NB4 (cell line): ENCODE data around the gene DOK3.

Experiments
- DNase-seq: peaks from one replicate; pipeline ENCODE4 v3.0.0; 2010; ENCODE audit warnings: low read depth
- H3K4me3 ChIP-seq: one replicate; pipeline ENCODE4 v1.5.1; 2011; ENCODE audit warnings: mild to moderate bottlenecking, low read depth, low read length, moderate library complexity
- CTCF ChIP-seq: IDR thresholded peaks from one replicate; pipeline ENCODE4 v1.5.1; 2012; ENCODE audit warnings: low read depth, low read length
- MAX ChIP-seq: IDR thresholded peaks from 2 replicates; pipeline ENCODE4 v1.6.1; 2011; ENCODE audit warnings: low read depth, low read length
- MYC ChIP-seq: IDR thresholded peaks from 2 replicates; pipeline ENCODE4 v1.6.1; 2011; ENCODE audit warnings: low read depth, low read length
- POLR2A ChIP-seq: IDR thresholded peaks from 2 replicates; pipeline ENCODE4 v1.6.1; 2011; ENCODE audit warnings: mild to moderate bottlenecking; ENCODE audit not compliant: insufficient read length; ENCODE audit errors: extremely low read depth

Gene DOK3

GRCh38 chr5:177546258-177546741, 36.7 kb upstream of the DOK3 start:
- DNase-seq: peak; percentile 79
- TF ChIP-seq MAX (no peak), MYC (no peak), POLR2A (no peak), CTCF (no peak)
- no peak overlapping the region for H3K4me3 ChIP-seq

GRCh38 chr5:177545487-177546257, 36.0 kb upstream of the DOK3 start:
- DNase-seq: peak; percentile 86
- TF ChIP-seq POLR2A (no peak), MAX (no peak), MYC (no peak), CTCF (no peak)
- no peak overlapping the region for H3K4me3 ChIP-seq

GRCh38 chr5:177542816-177543465, 33.3 kb upstream of the DOK3 start:
- DNase-seq: no peak
- no peak overlapping the region for H3K4me3 ChIP-seq
- TF ChIP-seq MYC: no peak
- no peak for TF ChIP-seq CTCF
- TF ChIP-seq POLR2A: no peak

- no peak for TF ChIP-seq POLR2A
- no peak for TF ChIP-seq MAX
- no peak for TF ChIP-seq MYC
- no peak for TF ChIP-seq CTCF
- no peak overlapping the region for H3K4me3 ChIP-seq
- DNase-seq: peak; percentile 55
Observed at GRCh38 chr5:177540438-177540837, 30.8 kb upstream of the DOK3 start.

- no peak overlapping the region for H3K4me3 ChIP-seq
- DNase-seq: no peak
- TF ChIP-seq POLR2A: no peak
- TF ChIP-seq MYC: no peak
- no peak for TF ChIP-seq CTCF
- no peak for TF ChIP-seq MAX
Observed at GRCh38 chr5:177539411-177539810, 29.8 kb upstream of the DOK3 start.
